ENCODE data around the gene VSTM2L.

DNA sequence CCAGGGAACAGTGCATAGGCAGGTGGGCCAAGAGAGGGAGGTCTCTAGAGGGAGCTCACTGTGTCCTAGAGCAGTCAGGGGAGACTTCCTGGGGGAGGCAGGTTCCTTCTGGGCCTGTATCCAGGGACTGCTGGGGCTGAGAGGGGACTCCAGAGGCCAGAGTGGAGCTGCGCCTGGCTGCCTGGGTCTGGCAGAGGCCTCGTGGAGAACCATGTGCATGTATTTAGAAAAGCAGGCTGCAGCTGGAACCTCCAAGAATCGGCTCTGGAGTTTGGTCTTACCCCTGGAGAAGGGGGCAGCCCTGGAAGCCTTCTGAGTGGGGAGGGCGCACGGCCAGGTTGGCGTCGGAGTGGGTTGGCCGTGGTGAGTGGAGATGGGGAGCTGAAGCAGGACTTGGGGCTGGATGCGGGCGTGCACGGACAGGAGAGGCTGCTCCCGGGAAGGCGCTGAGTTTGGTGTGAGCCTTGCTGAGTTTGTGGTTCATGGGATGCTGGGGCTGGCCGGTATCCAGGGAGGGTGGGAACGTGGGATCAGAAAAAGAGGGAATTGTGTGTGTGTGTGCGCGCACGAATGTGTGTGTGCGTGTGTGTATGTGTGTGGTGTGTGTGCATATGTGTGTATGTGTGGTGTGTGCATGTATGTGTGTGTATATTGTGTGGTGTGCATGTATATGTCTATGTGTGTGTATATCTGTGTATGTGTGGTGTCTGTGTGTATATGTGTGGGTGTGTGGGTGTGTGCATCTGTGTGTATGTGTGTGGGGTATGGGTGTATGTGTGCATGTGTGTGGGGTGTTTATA lies 10.8 kb downstream of the VSTM2L start:
- TF ChIP-seq, protein P1, sequence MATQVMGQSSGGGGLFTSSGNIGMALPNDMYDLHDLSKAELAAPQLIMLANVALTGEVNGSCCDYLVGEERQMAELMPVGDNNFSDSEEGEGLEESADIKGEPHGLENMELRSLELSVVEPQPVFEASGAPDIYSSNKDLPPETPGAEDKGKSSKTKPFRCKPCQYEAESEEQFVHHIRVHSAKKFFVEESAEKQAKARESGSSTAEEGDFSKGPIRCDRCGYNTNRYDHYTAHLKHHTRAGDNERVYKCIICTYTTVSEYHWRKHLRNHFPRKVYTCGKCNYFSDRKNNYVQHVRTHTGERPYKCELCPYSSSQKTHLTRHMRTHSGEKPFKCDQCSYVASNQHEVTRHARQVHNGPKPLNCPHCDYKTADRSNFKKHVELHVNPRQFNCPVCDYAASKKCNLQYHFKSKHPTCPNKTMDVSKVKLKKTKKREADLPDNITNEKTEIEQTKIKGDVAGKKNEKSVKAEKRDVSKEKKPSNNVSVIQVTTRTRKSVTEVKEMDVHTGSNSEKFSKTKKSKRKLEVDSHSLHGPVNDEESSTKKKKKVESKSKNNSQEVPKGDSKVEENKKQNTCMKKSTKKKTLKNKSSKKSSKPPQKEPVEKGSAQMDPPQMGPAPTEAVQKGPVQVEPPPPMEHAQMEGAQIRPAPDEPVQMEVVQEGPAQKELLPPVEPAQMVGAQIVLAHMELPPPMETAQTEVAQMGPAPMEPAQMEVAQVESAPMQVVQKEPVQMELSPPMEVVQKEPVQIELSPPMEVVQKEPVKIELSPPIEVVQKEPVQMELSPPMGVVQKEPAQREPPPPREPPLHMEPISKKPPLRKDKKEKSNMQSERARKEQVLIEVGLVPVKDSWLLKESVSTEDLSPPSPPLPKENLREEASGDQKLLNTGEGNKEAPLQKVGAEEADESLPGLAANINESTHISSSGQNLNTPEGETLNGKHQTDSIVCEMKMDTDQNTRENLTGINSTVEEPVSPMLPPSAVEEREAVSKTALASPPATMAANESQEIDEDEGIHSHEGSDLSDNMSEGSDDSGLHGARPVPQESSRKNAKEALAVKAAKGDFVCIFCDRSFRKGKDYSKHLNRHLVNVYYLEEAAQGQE (IDR thresholded peaks at IDR 0.05; ENCODE audit: insufficient read depth in 1 of 2, low read depth in 2 of 2, low read length in 2 of 2) = no peak
- TF ChIP-seq POLR2AphosphoS5 (IDR thresholded peaks at IDR 0.05; ENCODE audit: low read depth, low read length) (no peak), TAF1 (IDR thresholded peaks at IDR 0.05; ENCODE audit: borderline replicate concordance, insufficient read depth, low read length) (no peak), SIN3A (IDR thresholded peaks at IDR 0.05; ENCODE audit: borderline replicate concordance, insufficient read depth, low read length) (no peak)
